HG03354 (cell line): ENCODE results near the gene CD82.
A peak's percentile ranks its signal among the peaks of the same experiment; 100 is the strongest.
"Not testable (repeated sequence)": the region's sequence is repeated elsewhere in the genome, so short reads cannot be mapped to it uniquely, and the experiment has no call there.

ENCODE experiments used
- ATAC-seq: cut with Tn5 transposase; IDR thresholded peaks from one replicate; pipeline ENCODE4 v1.9.1; 2021; ENCODE audit warnings: mild to moderate bottlenecking; ENCODE audit not compliant: unreplicated experiment, poor library complexity, severe bottlenecking

CD82 gene

GRCh38 chr11:44533921-44534711 is 31.3 kb upstream of the CD82 start:
- ATAC-seq = no peak

- ATAC-seq = no peak
Observed at GRCh38 chr11:44535191-44535980, 30.1 kb upstream of the CD82 start.

- no peak for ATAC-seq
Observed at GRCh38 chr11:44536788-44537516, 28.5 kb upstream of the CD82 start.

DNA sequence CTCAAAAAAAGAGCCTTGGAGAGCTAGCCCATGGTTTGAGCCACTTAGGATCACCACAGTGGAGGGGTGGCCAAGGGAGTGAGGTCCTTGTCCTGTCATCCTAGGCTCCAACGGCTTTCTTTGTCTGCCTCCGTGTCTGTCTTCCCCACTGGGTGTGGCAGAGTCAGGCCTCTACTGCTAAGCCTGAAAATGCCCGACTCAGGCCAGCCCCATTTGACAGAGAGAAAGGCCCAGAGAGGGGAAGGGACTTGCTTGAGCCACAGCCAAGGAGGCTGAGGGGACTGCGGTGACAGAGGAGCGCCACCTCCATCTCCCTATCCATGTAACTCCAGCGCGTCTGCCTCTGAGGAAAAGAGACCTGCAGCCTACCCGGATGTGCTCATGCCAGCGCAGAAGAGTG is 27.8 kb upstream of the CD82 start:
- ATAC-seq = no peak

DNA sequence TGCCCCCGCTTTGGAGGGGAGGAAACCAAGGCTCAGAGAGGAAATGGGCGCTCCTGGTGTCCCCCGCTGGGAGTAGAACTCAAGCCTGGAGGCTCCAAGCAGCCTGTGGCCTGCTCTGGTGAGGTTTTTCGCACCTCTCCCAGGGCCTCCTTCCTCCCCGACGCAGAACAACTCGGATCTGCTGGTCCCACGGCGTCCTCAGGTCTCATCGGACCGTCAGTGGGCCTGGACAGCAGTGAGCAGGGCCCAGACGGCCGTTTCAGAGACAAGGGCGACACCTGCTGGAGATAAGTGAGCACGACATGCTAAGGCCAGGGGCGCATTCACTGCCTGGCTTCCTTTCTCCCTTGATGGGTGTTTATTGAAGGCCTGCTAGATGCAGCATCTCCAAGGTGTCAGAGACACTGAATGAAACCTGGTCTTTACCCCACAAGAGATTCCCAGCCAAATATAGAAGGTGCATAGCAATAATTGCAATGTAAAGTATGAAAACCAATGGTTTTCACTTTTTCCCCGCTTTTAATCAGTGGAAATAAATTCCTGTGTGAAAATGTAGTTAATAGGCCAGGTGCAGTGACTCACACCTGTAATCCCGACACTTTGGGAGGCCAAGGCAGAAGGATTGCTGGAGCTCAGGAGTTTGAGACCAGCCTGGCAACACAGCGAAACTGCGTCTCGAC is 26.9 kb upstream of the CD82 start:
- ATAC-seq = peak; percentile 86

- no peak for ATAC-seq
Observed at GRCh38 chr11:44539971-44540370, 25.5 kb upstream of the CD82 start.

DNA sequence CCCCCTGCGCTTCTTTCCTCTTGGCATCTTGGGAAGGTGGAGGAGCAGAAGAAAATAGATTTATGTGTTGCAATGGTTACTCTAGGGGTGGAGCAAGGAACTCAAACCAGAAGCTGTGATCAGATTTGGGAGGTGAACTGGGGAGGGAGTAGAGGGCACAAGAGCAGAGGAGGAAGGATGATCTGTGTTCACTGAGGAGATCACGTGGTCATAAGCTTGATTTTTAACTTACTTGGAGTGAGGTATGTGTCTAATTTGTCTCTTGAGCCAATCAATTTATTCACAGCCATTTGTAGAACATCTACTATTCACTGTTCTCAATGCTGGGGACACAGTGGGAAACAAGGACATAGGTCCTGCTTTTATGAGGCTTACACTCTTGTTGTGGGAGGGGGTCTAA is 24.8 kb upstream of the CD82 start:
- ATAC-seq = no peak

DNA sequence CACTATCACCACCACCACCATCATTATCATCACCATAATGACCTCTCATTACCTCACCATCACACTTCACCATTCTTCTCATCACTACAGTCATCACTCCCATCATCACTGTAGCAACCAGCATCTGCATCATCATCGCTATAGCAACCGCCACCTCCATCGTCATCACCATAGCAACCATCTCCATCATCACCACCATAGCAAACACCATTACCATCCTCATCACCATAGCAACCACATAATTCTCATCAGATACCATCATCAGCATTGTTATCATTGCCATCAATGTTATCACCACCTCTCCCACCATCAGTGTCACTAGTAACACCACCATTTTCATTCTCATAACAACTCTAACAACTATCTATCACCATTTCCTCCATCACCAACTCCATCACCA is 23.1 kb upstream of the CD82 start:
- ATAC-seq = no peak

DNA sequence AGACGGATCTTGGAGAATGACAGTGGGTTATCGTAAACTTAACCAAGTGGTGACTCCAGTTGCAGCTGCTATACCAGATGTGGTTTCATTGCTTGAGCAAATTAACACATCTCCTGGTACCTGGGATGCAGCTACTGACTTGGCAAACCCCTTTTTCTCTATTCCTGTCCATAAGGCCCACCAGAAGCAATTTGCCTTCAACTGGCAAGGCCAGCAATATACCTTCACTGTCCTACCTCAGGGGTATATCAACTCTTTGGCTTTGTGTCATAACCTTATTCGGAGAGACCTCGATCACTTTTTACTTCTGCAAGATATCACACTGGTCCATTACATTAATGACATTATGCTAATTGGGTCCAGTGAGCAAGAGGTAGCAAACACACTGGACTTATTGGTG is 18.5 kb upstream of the CD82 start:
- ATAC-seq = not testable (repeated sequence)

GRCh38 chr11:44547534-44547933 is 17.9 kb upstream of the CD82 start:
- ATAC-seq = not testable (repeated sequence)

GRCh38 chr11:44548032-44548695 is 17.3 kb upstream of the CD82 start:
- ATAC-seq = no peak

DNA sequence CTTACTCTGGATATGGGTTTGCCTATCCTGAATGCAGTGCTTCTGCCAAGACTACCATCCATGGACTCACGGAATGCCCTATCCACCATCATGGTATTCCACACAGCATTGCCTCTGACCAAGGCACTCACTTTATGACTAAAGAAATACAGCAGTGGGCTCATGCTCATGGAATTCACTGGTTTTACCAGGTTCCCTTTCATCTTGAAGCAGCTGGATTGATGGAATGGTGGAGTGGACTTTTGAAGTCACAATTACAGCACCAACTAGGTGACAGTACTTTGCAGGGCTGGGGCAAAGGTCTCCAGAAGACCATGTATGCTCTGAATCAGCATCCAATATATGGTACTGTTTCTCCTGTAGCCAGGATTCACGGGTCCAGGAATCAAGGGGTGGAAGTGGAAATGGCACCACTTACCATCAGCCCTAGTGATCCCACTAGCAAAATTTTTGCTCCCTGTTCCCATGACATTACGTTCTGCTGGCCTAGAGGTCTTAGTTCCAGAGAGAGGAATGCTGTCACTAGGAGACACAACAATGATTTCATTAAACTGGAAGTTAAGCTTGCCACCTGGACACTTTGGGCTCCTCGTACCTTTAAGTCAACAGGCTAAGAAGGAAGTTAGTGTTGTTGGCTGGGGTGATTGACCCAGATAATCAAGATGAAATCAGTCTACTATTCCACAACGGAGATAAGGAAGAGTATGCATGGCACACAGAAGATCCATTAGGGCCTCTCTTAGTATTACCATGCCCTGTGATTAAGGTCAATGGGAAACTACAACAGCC is 16.3 kb upstream of the CD82 start:
- ATAC-seq = not testable (repeated sequence)

DNA sequence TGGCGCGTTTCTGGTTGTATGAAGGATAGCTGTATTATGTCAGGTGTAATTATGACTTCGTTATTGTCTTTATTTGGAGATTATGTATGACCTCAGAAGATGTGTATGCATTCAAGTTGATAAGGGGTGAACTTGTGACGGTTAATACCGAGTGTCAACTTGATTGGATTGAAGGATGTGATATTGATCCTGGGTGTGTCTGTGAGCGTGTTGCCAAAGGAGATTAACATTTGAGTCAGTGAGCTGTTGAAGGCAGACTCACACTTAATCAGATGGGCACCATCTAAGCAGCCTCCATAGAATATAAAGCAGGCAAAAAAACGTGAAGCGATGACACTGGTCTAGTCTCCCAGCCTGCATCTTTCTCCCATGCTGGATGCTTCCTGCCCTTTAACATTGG is 15.3 kb upstream of the CD82 start:
- no peak for ATAC-seq

DNA sequence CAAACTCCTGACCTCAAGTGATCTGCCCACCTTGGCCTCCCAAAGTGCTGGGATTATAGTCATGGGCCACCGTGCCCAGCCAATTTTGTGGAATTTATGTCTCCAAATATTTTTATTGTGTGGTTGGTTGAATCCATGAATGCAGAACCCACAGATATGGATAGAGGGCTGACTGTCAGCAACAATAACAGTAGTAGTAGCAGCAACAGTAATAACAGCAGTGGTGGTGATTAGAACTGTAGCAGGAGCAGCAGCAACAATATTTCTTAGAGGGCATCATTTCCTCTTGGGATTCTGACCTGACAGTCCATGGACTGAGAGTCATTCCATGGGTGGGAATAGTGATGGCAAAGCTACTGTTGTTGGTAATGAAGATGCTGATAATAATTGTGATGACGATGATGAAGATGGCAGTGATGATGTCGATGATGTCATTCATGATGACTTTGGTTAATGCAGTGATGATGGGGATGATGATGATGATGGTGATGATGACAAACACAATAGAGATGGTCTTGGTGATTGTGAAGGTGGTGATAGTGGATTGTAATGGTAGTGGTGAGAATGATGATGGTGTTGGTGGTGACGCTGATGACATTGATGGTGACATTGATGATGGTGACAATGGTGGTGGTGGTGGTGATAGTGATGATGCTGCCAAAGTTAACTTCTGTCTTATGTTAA is 13.9 kb upstream of the CD82 start:
- ATAC-seq = no peak

GRCh38 chr11:44555031-44555800 is 10.2 kb upstream of the CD82 start:
- ATAC-seq = no peak

DNA sequence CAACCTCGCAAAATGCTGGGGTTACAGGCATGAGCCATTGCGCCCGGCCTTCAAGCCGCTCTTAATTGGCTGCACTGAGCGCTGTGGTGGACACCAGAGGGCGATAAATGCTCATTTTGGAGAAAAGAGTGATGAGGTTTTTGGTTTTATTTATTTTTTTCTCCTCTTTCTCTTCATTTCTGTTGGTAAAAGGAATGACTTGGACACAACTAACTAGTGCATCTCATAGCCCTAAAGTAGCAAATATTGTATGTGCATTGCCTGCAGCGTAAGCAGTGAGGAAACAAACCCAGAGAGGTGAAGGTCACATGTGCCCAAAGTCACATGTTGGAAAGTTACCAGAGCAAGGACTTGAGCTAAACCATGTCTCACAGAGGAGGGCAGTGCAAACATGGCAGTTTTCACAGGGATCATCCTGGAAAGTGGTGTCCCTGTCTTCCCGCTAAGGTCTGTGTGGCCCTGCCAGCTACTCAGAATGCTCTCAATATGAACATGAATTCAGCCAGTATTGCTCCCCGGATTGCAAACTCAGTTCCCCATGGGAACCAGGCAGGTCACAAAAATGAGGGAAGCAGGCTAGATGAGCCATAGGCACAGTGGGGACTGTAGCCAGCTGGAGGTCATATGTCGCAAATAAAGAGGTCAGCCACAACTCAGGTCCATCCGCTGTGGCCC is 8.6 kb upstream of the CD82 start:
- peak; percentile 43 for ATAC-seq

GRCh38 chr11:44557464-44557863 is 8.0 kb upstream of the CD82 start:
- ATAC-seq = no peak
